NT2/D1 (cell line): ENCODE results near the gene DHTKD1.
"Not testable (repeated sequence)": the region's sequence is repeated elsewhere in the genome, so short reads cannot be mapped to it uniquely, and the experiment has no call there.

Experiments
- SUZ12 ChIP-seq: IDR thresholded peaks from 2 replicates; pipeline ENCODE4 v1.6.1; 2011; ENCODE audit not compliant: insufficient read length, insufficient read depth; ENCODE audit errors: extremely low read depth
- YY1 ChIP-seq: IDR thresholded peaks from 2 replicates; pipeline ENCODE4 v1.6.1; 2011; ENCODE audit not compliant: insufficient read length, insufficient read depth
- ZNF274 ChIP-seq: IDR thresholded peaks from 2 replicates; pipeline ENCODE4 v1.6.1; 2011; ENCODE audit warnings: mild to moderate bottlenecking, low read depth, low read length

DNA sequence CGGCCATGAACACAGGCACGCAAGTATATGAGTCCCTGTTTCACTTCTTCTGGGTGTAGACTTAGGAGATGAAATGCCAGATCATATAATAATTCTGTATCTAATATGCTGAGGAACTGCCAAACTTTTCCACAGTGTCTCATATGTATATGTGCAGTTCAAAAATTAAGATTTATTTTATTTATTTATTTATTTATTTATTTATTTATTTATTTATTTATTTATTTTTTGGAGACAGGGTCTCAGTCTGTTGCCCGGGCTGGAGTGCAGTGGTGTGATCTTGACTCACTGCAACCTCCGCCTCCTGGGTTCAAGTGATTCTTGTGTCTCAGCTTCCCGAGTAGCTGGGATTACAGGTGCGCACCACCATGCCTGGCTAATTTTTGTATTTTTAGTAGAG lies 102.8 kb downstream of the DHTKD1 start:
- TF ChIP-seq SUZ12, ZNF274, YY1: not testable (repeated sequence)
